CD4-positive, alpha-beta T cell (primary cell): ENCODE data around the gene DSC2. TPM values are rescaled to one million over a fixed set of nuclear protein-coding genes. Genes with fewer than 3 reads are reported as not detected.

Experiments used
- ATAC-seq: fragments of 200-7000 bp; cut with Tn5 transposase; one replicate; pipeline ENCODE4 v1.10.0; 2022; ENCODE audit warnings: mild to moderate bottlenecking; ENCODE audit not compliant: poor library complexity
- CTCF ChIA-PET: fragments of 350-600 bp; sonication (Branson Sonifier 250); formaldehyde crosslinking; loops from one replicate; lab custom pipeline; 2021; ENCODE audit warnings: antibody characterized with exemption, inconsistent platforms; lab: Charles Lee
- POLR2A ChIA-PET: fragments of 350-600 bp; sonication (Branson Sonifier 250); formaldehyde crosslinking; loops from one replicate; lab custom pipeline; 2021; ENCODE audit warnings: antibody characterized with exemption, inconsistent platforms; lab: Charles Lee
- DNase-seq, 14 experiments: peaks; one replicate each; pipeline ENCODE4 v3.0.0-alpha.2; 2013 to 2020; ENCODE audit warnings: mixed read lengths in 2 of 14
- H3K27ac ChIP-seq, 2 donors: one replicate each; pipeline versions ENCODE4 v1.5.1 to v1.7.0; 2013; ENCODE audit warnings: low read length in 2 of 2, low read depth in 1 of 2, mild to moderate bottlenecking in 1 of 2
- H3K27me3 ChIP-seq, 2 experiments: 1 replicate in 1 of 2; 2 replicates in 1 of 2; pipeline versions ENCODE4 v1.6.1 to v1.7.0; 2013; ENCODE audit warnings: low read length in 2 of 2, control low read depth in 1 of 2, mild to moderate bottlenecking in 1 of 2, moderate library complexity in 1 of 2; ENCODE audit not compliant: insufficient read depth in 2 of 2, control insufficient read depth in 1 of 2
- H3K36me3 ChIP-seq: one replicate; pipeline ENCODE4 v1.6.1; 2013; ENCODE audit warnings: low read length, control low read depth; ENCODE audit not compliant: insufficient read depth
- H3K4me1 ChIP-seq: one replicate; pipeline ENCODE4 v1.6.1; 2013; ENCODE audit warnings: low read length, control low read depth; ENCODE audit not compliant: insufficient read depth
- H3K4me3 ChIP-seq: one replicate; pipeline ENCODE4 v1.5.1; 2013; ENCODE audit warnings: mild to moderate bottlenecking, low read length, moderate library complexity
- H3K9me3 ChIP-seq, 2 experiments: 1 replicate in 1 of 2; 2 replicates in 1 of 2; pipeline versions ENCODE4 v1.6.1 to v1.7.0; 2013; ENCODE audit warnings: low read length in 2 of 2, mild to moderate bottlenecking in 2 of 2, control low read depth in 1 of 2, moderate library complexity in 1 of 2; ENCODE audit not compliant: control insufficient read depth in 1 of 2, insufficient read depth in 1 of 2
- H3K27ac Mint-ChIP-seq: one replicate; pipeline ENCODE4 v1.8.0; 2020; ENCODE audit warnings: mixed read lengths
- H3K27me3 Mint-ChIP-seq: one replicate; pipeline ENCODE4 v1.8.0; 2021; ENCODE audit warnings: mixed read lengths
- H3K36me3 Mint-ChIP-seq: one replicate; pipeline ENCODE4 v1.8.0; 2021; ENCODE audit warnings: low read depth, mixed read lengths
- H3K4me1 Mint-ChIP-seq: one replicate; pipeline ENCODE4 v1.8.0; 2021; ENCODE audit warnings: low read depth, mixed read lengths
- H3K4me3 Mint-ChIP-seq: one replicate; pipeline ENCODE4 v1.8.0; 2020; ENCODE audit warnings: mild to moderate bottlenecking, mixed read lengths
- H3K9me3 Mint-ChIP-seq: one replicate; pipeline ENCODE4 v1.8.0; 2020; ENCODE audit warnings: mixed read lengths
- intact Hi-C, 2 experiments: fragments of 100-400 bp; cut with DNase I in 1 of 2; cut with micrococcal nuclease in 1 of 2; formaldehyde crosslinking; loops; one replicate each; pipeline versions ENCODE4 v1.15.1 to v1.9.0; 2023 to 2025; cut with DNase I, micrococcal nuclease
- total RNA-seq, 174 experiments: library from RNA in 2 of 174; stranded (reverse) in 2 of 174; gene quantifications; one replicate each; pipeline ENCODE4 v1.2.3 and lab custom pipeline; 2021 to 2026
- TF ChIP-seq, protein P1 (sequence below): fragments of 200-600 bp; IDR thresholded peaks from one replicate; pipeline ENCODE4 v1.8.0; 2022; ENCODE audit warnings: antibody characterized with exemption, mild to moderate bottlenecking

Gene DSC2
- total RNA-seq, 2 experiments from 2014 or later: not detected

- H3K27me3 Mint-ChIP-seq: peaks cover 45% of the 10 kb centered on the region
- H3K27ac ChIP-seq: no peak overlapping the region
- no peak overlapping the region for H3K4me3 ChIP-seq
- intact Hi-C loops: no loop called here
- H3K36me3 ChIP-seq: no peaks in the 10 kb centered on the region
- H3K4me3 Mint-ChIP-seq: no peak overlapping the region
- H3K9me3 Mint-ChIP-seq: peaks cover 8% of the 10 kb centered on the region
- H3K4me1 Mint-ChIP-seq: no peaks in the 10 kb centered on the region
- H3K9me3 ChIP-seq: peaks cover 0 to 35% of the 10 kb centered on the region in 2 experiments
- POLR2A ChIA-PET: no interaction called here
- H3K4me1 ChIP-seq: no peaks in the 10 kb centered on the region
- no peak overlapping the region for H3K27ac Mint-ChIP-seq
- H3K27me3 ChIP-seq: peaks cover 6 to 16% of the 10 kb centered on the region in 2 experiments
- DNase-seq (no peak), ATAC-seq (no peak)
- CTCF ChIA-PET: no interaction called here
- TF ChIP-seq, protein P1, sequence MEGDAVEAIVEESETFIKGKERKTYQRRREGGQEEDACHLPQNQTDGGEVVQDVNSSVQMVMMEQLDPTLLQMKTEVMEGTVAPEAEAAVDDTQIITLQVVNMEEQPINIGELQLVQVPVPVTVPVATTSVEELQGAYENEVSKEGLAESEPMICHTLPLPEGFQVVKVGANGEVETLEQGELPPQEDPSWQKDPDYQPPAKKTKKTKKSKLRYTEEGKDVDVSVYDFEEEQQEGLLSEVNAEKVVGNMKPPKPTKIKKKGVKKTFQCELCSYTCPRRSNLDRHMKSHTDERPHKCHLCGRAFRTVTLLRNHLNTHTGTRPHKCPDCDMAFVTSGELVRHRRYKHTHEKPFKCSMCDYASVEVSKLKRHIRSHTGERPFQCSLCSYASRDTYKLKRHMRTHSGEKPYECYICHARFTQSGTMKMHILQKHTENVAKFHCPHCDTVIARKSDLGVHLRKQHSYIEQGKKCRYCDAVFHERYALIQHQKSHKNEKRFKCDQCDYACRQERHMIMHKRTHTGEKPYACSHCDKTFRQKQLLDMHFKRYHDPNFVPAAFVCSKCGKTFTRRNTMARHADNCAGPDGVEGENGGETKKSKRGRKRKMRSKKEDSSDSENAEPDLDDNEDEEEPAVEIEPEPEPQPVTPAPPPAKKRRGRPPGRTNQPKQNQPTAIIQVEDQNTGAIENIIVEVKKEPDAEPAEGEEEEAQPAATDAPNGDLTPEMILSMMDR: no peak
- H3K36me3 Mint-ChIP-seq: no peaks in the 10 kb centered on the region
These were observed 720 bp upstream of the DSC2 start for GRCh38 chr18:31102941-31103340.

GRCh38 chr18:31101183-31102024 lies 817 bp downstream of the DSC2 start:
- no peak for ATAC-seq
- H3K4me1 ChIP-seq: no peaks in the 10 kb centered on the region
- peaks cover 8% of the 10 kb centered on the region for H3K9me3 Mint-ChIP-seq
- DNase-seq: peak in 2 of 14 experiments; percentile 32 to 40
- H3K4me3 Mint-ChIP-seq: peak overlapping the region; percentile 64
- H3K4me3 ChIP-seq: peak overlapping the region; percentile 25
- H3K27me3 ChIP-seq: peaks cover 6 to 16% of the 10 kb centered on the region in 2 experiments
- intact Hi-C loops: no loop called here
- TF ChIP-seq, protein P1: no peak
- no peaks in the 10 kb centered on the region for H3K36me3 Mint-ChIP-seq
- no peak overlapping the region for H3K27ac Mint-ChIP-seq
- no peak overlapping the region for H3K27ac ChIP-seq
- CTCF ChIA-PET: no interaction called here
- POLR2A ChIA-PET: no interaction called here
- H3K27me3 Mint-ChIP-seq: peaks cover 45% of the 10 kb centered on the region
- peaks cover 0 to 35% of the 10 kb centered on the region in 2 experiments for H3K9me3 ChIP-seq
- H3K4me1 Mint-ChIP-seq: no peaks in the 10 kb centered on the region
- no peaks in the 10 kb centered on the region for H3K36me3 ChIP-seq

- ChIA-PET CTCF (no interaction called here), POLR2A (no interaction called here)
- peaks cover 9% of the 10 kb centered on the region for H3K9me3 Mint-ChIP-seq
- H3K4me3 Mint-ChIP-seq: peak overlapping the region; percentile 64
- H3K36me3 ChIP-seq: no peaks in the 10 kb centered on the region
- H3K27ac Mint-ChIP-seq: no peak overlapping the region
- H3K27me3 Mint-ChIP-seq: peaks cover 46% of the 10 kb centered on the region
- intact Hi-C loops: no loop called here
- peaks cover 0 to 34% of the 10 kb centered on the region in 2 experiments for H3K9me3 ChIP-seq
- TF ChIP-seq, protein P1: no peak
- peak overlapping the region; percentile 12 for H3K4me3 ChIP-seq
- H3K4me1 Mint-ChIP-seq: no peaks in the 10 kb centered on the region
- ATAC-seq: no peak
- DNase-seq: no peak
- no peak overlapping the region for H3K27ac ChIP-seq
- no peaks in the 10 kb centered on the region for H3K36me3 Mint-ChIP-seq
- H3K27me3 ChIP-seq: peaks cover 6 to 16% of the 10 kb centered on the region in 2 experiments
- no peaks in the 10 kb centered on the region for H3K4me1 ChIP-seq
These were observed 1.6 kb downstream of the DSC2 start for GRCh38 chr18:31100436-31101182.
